GM23338 (cell line): ENCODE results near the gene KHSRP.

Experiments
- EZH2 ChIP-seq: fragments of 200-600 bp; sonication (generic); IDR thresholded peaks from one replicate; pipeline ENCODE4 v1.8.0; 2017; ENCODE audit warnings: antibody characterized with exemption, mild to moderate bottlenecking, low read depth; ENCODE audit not compliant: unreplicated experiment
- EZH2phosphoT487 ChIP-seq: fragments of 200-600 bp; sonication (generic); IDR thresholded peaks from one replicate; pipeline ENCODE4 v1.8.1; 2018; ENCODE audit warnings: antibody characterized with exemption; ENCODE audit not compliant: unreplicated experiment
- JUNB ChIP-seq: IDR thresholded peaks from one replicate; pipeline ENCODE4 v1.6.1; 2016; ENCODE audit warnings: antibody characterized with exemption; ENCODE audit not compliant: unreplicated experiment
- TF ChIP-seq, protein P1 (sequence below), 2 experiments: fragments of 200-600 bp in 1 of 2; sonication (generic) in 1 of 2; conservative IDR thresholded peaks; 2 replicates each; pipeline versions ENCODE4 v1.5.1 to v1.6.1; 2016 to 2017; ENCODE audit warnings: antibody characterized with exemption in 2 of 2, low read depth in 2 of 2, mild to moderate bottlenecking in 2 of 2, moderate library complexity in 1 of 2

DNA sequence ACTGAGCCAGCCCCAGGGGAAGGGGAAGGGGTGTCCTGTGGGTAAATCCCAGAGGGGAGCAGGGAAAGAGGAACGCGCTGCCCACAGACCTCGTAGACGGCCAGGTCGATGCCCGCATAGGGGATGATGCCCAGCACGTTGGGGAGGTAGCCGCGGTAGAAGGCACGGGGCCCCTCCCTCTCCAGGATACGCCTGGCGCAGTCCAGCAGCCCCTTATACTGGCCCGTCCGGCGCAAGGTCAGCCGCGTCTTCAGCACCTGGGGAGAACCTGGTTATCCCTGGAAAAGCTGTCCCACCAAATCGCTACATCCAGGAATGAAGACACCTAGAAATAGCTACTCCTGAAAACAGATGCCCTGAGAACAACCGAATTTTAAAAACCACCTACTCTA, 27.6 kb upstream of the KHSRP start:
- TF ChIP-seq, protein P1, sequence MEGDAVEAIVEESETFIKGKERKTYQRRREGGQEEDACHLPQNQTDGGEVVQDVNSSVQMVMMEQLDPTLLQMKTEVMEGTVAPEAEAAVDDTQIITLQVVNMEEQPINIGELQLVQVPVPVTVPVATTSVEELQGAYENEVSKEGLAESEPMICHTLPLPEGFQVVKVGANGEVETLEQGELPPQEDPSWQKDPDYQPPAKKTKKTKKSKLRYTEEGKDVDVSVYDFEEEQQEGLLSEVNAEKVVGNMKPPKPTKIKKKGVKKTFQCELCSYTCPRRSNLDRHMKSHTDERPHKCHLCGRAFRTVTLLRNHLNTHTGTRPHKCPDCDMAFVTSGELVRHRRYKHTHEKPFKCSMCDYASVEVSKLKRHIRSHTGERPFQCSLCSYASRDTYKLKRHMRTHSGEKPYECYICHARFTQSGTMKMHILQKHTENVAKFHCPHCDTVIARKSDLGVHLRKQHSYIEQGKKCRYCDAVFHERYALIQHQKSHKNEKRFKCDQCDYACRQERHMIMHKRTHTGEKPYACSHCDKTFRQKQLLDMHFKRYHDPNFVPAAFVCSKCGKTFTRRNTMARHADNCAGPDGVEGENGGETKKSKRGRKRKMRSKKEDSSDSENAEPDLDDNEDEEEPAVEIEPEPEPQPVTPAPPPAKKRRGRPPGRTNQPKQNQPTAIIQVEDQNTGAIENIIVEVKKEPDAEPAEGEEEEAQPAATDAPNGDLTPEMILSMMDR (conservative IDR thresholded peaks at IDR 0.05; ENCODE audit: low read depth in 2 of 2): no peak
- TF ChIP-seq EZH2phosphoT487 (no peak), EZH2 (no peak), JUNB (no peak)
